SK-N-MC (cell line): Measurements from ENCODE around the gene PER3.
A peak's percentile ranks its signal among the peaks of the same experiment; 100 is the strongest.

ENCODE experiments used
- EZH2 ChIP-seq: fragments of 200-600 bp; sonication (generic); IDR thresholded peaks from one replicate; pipeline ENCODE4 v1.6.1; 2017; ENCODE audit warnings: antibody characterized with exemption
- POLR2AphosphoS5 ChIP-seq: IDR thresholded peaks from 2 replicates; pipeline ENCODE4 v1.6.1; 2012; ENCODE audit warnings: mild to moderate bottlenecking, low read depth, low read length, borderline replicate concordance

- TF ChIP-seq POLR2AphosphoS5 (peak; percentile 27; the same call in 1 of the 2 replicates), EZH2 (no peak)
Observed at GRCh38 chr1:7857000-7857399, 72.9 kb downstream of the PER3 start.
